GM12865 (cell line): ENCODE data around the gene LAMA1.

Experiments
- DNase-seq: peaks from one replicate; pipeline ENCODE4 v3.0.0; 2010; ENCODE audit warnings: low read depth
- H3K4me3 ChIP-seq: 2 replicates; pipeline ENCODE4 v1.5.1; 2011; ENCODE audit warnings: mild to moderate bottlenecking, low read depth, low read length, control low read depth
- TF ChIP-seq, protein P1 (sequence below): IDR thresholded peaks from 2 replicates; pipeline ENCODE4 v1.5.1; 2011; ENCODE audit warnings: low read length, control low read depth, low read depth, inconsistent platforms; ENCODE audit not compliant: insufficient read depth; ENCODE audit errors: missing control alignments

The LAMA1 gene

GRCh38 chr18:7021994-7022840 lies 95.4 kb downstream of the LAMA1 start:
- peak; percentile 14 for DNase-seq
- TF ChIP-seq, protein P1, sequence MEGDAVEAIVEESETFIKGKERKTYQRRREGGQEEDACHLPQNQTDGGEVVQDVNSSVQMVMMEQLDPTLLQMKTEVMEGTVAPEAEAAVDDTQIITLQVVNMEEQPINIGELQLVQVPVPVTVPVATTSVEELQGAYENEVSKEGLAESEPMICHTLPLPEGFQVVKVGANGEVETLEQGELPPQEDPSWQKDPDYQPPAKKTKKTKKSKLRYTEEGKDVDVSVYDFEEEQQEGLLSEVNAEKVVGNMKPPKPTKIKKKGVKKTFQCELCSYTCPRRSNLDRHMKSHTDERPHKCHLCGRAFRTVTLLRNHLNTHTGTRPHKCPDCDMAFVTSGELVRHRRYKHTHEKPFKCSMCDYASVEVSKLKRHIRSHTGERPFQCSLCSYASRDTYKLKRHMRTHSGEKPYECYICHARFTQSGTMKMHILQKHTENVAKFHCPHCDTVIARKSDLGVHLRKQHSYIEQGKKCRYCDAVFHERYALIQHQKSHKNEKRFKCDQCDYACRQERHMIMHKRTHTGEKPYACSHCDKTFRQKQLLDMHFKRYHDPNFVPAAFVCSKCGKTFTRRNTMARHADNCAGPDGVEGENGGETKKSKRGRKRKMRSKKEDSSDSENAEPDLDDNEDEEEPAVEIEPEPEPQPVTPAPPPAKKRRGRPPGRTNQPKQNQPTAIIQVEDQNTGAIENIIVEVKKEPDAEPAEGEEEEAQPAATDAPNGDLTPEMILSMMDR = peak; percentile 9
- no peak overlapping the region for H3K4me3 ChIP-seq

DNA sequence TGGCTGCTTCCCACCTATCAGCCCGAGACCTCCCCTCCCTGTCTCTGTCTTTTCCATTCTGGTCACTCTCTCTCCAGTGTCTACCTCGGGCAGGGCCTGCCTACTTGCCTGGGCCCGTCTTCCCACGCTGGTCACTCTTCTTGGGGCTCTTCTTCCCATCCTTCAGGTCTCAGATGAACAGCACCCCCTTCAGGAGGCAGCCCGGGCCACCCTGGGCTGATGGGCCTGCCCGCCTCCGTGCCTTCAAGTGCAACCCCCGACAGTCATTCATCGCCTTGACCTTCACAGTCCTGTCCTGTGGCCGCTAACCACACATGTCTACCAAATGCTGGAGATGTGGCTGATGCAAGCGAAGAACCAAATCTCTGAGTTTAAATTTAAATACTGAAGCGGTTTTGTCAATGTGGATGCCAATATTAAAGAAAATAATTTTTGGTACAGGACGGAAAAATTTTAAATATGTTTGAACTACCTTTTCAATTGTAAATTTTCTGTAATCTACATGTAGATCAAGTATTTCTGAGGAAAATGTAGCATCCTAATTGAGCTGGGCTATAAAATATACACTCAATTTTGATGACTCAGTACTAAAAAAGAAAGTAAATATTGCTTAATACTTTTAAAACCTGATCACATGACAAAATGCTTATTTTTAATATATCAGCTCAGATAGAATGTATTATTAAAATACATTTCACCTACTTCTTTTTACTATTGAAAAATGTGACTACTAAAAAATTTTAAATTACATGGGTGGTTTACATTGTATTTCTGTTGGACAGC lies 96.4 kb downstream of the LAMA1 start:
- no peak overlapping the region for H3K4me3 ChIP-seq
- TF ChIP-seq, protein P1 = no peak
- DNase-seq = no peak

GRCh38 chr18:7017013-7017412 lies 100.6 kb downstream of the LAMA1 start:
- no peak for DNase-seq
- no peak overlapping the region for H3K4me3 ChIP-seq
- TF ChIP-seq, protein P1 = no peak

- no peak for DNase-seq
- TF ChIP-seq, protein P1 = no peak
- no peak overlapping the region for H3K4me3 ChIP-seq
These were observed 106.5 kb downstream of the LAMA1 start for GRCh38 chr18:7011142-7011541.

DNA sequence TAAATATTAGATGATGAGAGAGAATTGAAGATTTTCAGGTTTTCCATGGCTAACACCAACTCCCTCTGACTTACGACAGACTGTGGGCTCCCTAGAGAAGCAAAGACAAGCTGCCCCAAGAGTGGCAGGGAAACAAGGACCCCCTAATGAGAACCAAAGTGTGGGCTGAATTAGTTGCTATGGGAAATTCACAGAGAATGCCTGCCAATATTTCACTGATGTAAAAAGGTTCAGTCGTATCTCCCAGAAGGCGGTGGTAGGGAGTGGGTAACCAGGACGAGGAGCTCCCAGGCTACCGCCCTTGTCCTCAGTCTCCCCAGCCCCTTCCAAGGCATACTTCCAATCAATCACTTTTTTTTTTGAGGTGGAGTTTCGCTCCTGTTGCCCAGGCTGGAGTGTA lies 113.6 kb downstream of the LAMA1 start:
- TF ChIP-seq, protein P1 = no peak
- no peak overlapping the region for H3K4me3 ChIP-seq
- no peak for DNase-seq

DNA sequence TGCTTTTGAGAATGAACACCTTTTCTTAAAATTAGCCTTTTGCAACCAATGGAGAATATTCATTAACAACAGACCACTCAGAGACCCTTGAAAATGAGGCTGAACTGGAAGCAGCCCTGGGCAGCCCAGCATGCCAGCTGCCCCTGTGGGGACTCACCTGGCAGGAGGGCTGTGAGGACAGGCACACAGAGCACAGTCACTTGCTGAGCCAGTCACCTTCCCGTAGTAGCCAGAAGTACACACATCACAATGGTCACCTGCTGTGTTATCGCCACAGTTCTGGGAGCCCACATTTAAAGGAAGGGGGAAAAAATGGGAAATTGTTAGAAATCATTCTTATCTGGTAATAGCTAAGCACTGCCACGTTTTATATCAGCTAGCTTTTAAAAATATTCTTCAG lies 115.5 kb downstream of the LAMA1 start:
- TF ChIP-seq, protein P1 = no peak
- H3K4me3 ChIP-seq = no peak overlapping the region
- DNase-seq = no peak
